ENCODE measurements around the gene DHCR24. TPM values are rescaled to one million over a fixed set of nuclear protein-coding genes. Genes with fewer than 3 reads are reported as not detected.
A peak's percentile ranks its signal among the peaks of the same experiment; 100 is the strongest.

DHCR24 gene
- total RNA-seq, 1 experiment from 2014 or later = 337 TPM

DNA sequence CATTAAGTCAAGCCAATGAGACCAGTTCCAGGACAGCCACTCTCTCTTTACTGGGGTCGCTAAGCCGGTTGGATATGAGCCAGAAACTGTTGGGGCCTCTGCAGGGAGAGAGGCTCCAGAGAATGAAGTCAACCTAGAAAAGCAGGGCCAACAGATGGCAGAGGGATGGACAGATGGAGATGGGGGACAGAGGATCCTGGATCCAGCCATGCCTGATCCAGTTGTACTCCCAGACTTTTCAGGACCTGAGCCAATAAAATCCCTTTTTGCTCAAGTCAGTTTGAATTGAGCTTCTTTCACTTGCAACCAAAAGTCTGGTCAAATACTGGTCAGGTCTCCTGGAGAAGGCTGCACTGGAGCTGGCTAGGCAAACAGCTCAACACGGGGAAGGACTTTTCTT, 2.2 kb downstream of the DHCR24 start (continued):
- TF ChIP-seq, protein P1, sequence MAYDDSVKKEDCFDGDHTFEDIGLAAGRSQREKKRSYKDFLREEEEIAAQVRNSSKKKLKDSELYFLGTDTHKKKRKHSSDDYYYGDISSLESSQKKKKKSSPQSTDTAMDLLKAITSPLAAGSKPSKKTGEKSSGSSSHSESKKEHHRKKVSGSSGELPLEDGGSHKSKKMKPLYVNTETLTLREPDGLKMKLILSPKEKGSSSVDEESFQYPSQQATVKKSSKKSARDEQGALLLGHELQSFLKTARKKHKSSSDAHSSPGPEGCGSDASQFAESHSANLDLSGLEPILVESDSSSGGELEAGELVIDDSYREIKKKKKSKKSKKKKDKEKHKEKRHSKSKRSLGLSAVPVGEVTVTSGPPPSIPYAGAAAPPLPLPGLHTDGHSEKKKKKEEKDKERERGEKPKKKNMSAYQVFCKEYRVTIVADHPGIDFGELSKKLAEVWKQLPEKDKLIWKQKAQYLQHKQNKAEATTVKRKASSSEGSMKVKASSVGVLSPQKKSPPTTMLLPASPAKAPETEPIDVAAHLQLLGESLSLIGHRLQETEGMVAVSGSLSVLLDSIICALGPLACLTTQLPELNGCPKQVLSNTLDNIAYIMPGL (CRISPR knock-in tag; IDR thresholded peaks at IDR 0.05) = no peak
- TF ChIP-seq, protein P2, sequence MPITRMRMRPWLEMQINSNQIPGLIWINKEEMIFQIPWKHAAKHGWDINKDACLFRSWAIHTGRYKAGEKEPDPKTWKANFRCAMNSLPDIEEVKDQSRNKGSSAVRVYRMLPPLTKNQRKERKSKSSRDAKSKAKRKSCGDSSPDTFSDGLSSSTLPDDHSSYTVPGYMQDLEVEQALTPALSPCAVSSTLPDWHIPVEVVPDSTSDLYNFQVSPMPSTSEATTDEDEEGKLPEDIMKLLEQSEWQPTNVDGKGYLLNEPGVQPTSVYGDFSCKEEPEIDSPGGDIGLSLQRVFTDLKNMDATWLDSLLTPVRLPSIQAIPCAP (CRISPR knock-in tag; IDR thresholded peaks at IDR 0.05) = no peak
- TF ChIP-seq NFYB (CRISPR knock-in tag; conservative IDR thresholded peaks at IDR 0.05; ENCODE audit: low read depth) = no peak
- TF ChIP-seq, protein P3, sequence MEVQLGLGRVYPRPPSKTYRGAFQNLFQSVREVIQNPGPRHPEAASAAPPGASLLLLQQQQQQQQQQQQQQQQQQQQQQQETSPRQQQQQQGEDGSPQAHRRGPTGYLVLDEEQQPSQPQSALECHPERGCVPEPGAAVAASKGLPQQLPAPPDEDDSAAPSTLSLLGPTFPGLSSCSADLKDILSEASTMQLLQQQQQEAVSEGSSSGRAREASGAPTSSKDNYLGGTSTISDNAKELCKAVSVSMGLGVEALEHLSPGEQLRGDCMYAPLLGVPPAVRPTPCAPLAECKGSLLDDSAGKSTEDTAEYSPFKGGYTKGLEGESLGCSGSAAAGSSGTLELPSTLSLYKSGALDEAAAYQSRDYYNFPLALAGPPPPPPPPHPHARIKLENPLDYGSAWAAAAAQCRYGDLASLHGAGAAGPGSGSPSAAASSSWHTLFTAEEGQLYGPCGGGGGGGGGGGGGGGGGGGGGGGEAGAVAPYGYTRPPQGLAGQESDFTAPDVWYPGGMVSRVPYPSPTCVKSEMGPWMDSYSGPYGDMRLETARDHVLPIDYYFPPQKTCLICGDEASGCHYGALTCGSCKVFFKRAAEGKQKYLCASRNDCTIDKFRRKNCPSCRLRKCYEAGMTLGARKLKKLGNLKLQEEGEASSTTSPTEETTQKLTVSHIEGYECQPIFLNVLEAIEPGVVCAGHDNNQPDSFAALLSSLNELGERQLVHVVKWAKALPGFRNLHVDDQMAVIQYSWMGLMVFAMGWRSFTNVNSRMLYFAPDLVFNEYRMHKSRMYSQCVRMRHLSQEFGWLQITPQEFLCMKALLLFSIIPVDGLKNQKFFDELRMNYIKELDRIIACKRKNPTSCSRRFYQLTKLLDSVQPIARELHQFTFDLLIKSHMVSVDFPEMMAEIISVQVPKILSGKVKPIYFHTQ (CRISPR knock-in tag; IDR thresholded peaks at IDR 0.05) = no peak

DNA sequence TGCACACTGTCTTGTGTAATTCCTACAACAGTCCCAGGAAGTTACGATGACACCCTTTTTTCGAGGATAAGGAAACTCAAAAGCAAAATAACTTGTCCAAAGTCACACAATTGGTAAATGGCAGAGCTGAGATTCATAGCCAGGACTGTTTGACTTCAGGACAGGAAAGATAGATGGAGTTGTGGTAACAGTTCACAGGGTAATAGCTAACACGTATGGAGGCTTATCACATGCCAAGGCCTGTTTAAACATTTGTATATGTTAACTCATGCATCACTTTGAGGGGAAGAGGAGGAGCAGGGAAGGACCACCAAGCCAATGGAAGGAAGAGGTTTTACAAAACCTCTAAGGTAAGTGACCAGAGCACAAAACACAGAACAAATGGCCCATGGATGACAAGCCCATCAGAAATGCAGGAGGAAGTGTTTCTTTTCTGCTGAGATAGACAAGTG, 2.8 kb downstream of the DHCR24 start:
- Mint-ChIP-seq H3K4me3 (peak overlapping the region; percentile 25), H3K4me1 (peaks cover 47% of the 10 kb centered on the region), H3K9me3 (no peaks in the 10 kb centered on the region), H3K27ac (peak overlapping the region; percentile 71), H3K27me3 (ENCODE audit: low read depth) (no peaks in the 10 kb centered on the region), H3K36me3 (peaks cover 48% of the 10 kb centered on the region)
- ATAC-seq (no peak), DNase-seq (ENCODE audit: low spot score) (no peak)
- TF ChIP-seq, protein P4, sequence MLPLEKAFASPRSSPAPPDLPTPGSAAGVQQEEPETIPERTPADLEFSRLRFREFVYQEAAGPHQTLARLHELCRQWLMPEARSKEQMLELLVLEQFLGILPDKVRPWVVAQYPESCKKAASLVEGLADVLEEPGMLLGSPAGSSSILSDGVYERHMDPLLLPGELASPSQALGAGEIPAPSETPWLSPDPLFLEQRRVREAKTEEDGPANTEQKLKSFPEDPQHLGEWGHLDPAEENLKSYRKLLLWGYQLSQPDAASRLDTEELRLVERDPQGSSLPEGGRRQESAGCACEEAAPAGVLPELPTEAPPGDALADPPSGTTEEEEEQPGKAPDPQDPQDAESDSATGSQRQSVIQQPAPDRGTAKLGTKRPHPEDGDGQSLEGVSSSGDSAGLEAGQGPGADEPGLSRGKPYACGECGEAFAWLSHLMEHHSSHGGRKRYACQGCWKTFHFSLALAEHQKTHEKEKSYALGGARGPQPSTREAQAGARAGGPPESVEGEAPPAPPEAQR (CRISPR knock-in tag; IDR thresholded peaks at IDR 0.05) = no peak
- TF ChIP-seq, protein P5, sequence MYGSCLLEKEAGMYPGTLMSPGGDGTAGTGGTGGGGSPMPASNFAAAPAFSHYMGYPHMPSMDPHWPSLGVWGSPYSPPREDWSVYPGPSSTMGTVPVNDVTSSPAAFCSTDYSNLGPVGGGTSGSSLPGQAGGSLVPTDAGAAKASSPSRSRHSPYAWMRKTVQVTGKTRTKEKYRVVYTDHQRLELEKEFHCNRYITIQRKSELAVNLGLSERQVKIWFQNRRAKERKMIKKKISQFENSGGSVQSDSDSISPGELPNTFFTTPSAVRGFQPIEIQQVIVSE (CRISPR knock-in tag; IDR thresholded peaks at IDR 0.05; ENCODE audit: borderline replicate concordance) = no peak
- TF ChIP-seq CREB1 (CRISPR knock-in tag; IDR thresholded peaks at IDR 0.05) (no peak), GRHL2 (CRISPR knock-in tag; IDR thresholded peaks at IDR 0.05; ENCODE audit: insufficient replicate concordance, severe bottlenecking) (no peak), ZNF396 (CRISPR knock-in tag; IDR thresholded peaks at IDR 0.05; ENCODE audit: borderline replicate concordance) (no peak), MXD4 (CRISPR knock-in tag; IDR thresholded peaks at IDR 0.05; ENCODE audit: borderline replicate concordance) (no peak), OVOL2 (CRISPR knock-in tag; IDR thresholded peaks at IDR 0.05; ENCODE audit: borderline replicate concordance) (no peak), JUN (CRISPR knock-in tag; IDR thresholded peaks at IDR 0.05) (no peak), GTF2I (CRISPR knock-in tag; conservative IDR thresholded peaks at IDR 0.05) (no peak), ZNF232 (CRISPR knock-in tag; IDR thresholded peaks at IDR 0.05) (no peak), ZNF138 (CRISPR knock-in tag; conservative IDR thresholded peaks at IDR 0.05) (no peak), FOXJ3 (CRISPR knock-in tag; IDR thresholded peaks at IDR 0.05; ENCODE audit: borderline replicate concordance) (no peak)
- TF ChIP-seq, protein P6, sequence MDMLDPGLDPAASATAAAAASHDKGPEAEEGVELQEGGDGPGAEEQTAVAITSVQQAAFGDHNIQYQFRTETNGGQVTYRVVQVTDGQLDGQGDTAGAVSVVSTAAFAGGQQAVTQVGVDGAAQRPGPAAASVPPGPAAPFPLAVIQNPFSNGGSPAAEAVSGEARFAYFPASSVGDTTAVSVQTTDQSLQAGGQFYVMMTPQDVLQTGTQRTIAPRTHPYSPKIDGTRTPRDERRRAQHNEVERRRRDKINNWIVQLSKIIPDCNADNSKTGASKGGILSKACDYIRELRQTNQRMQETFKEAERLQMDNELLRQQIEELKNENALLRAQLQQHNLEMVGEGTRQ (CRISPR knock-in tag; IDR thresholded peaks at IDR 0.05) = no peak
- TF ChIP-seq, protein P7, sequence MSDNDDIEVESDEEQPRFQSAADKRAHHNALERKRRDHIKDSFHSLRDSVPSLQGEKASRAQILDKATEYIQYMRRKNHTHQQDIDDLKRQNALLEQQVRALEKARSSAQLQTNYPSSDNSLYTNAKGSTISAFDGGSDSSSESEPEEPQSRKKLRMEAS (CRISPR knock-in tag; IDR thresholded peaks at IDR 0.05) = no peak
- TF ChIP-seq, protein P8, sequence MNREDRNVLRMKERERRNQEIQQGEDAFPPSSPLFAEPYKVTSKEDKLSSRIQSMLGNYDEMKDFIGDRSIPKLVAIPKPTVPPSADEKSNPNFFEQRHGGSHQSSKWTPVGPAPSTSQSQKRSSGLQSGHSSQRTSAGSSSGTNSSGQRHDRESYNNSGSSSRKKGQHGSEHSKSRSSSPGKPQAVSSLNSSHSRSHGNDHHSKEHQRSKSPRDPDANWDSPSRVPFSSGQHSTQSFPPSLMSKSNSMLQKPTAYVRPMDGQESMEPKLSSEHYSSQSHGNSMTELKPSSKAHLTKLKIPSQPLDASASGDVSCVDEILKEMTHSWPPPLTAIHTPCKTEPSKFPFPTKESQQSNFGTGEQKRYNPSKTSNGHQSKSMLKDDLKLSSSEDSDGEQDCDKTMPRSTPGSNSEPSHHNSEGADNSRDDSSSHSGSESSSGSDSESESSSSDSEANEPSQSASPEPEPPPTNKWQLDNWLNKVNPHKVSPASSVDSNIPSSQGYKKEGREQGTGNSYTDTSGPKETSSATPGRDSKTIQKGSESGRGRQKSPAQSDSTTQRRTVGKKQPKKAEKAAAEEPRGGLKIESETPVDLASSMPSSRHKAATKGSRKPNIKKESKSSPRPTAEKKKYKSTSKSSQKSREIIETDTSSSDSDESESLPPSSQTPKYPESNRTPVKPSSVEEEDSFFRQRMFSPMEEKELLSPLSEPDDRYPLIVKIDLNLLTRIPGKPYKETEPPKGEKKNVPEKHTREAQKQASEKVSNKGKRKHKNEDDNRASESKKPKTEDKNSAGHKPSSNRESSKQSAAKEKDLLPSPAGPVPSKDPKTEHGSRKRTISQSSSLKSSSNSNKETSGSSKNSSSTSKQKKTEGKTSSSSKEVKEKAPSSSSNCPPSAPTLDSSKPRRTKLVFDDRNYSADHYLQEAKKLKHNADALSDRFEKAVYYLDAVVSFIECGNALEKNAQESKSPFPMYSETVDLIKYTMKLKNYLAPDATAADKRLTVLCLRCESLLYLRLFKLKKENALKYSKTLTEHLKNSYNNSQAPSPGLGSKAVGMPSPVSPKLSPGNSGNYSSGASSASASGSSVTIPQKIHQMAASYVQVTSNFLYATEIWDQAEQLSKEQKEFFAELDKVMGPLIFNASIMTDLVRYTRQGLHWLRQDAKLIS (CRISPR knock-in tag; IDR thresholded peaks at IDR 0.05; ENCODE audit: borderline replicate concordance) = no peak
- ChIA-PET CTCF (interaction anchor here (1.3 to 2.4 kb wide), 2 partner anchors 12 to 138 kb away, joined by 4 to 7 read pairs; no protein-coding TSS in a partner anchor), POLR2A (no interaction called here)
